D721Med (cell line): ENCODE measurements around the gene VIPR2.
"Not testable (repeated sequence)": the region's sequence is repeated elsewhere in the genome, so short reads cannot be mapped to it uniquely, and the experiment has no call there.

Experiments used
- DNase-seq: peaks from one replicate; pipeline ENCODE4 v3.0.0; 2011; ENCODE audit warnings: low spot score; ENCODE audit not compliant: insufficient read length
- FAIRE-seq: peaks from 2 replicates; lab custom pipeline; 2011; peaks lifted over from hg19 to GRCh38; lab: Jason Lieb, UNC
- TF ChIP-seq, protein P1 (sequence below): IDR thresholded peaks from 2 replicates; pipeline ENCODE4 v1.5.1; 2012; ENCODE audit warnings: mild to moderate bottlenecking, control low read depth; ENCODE audit not compliant: insufficient read depth; ENCODE audit errors: missing control alignments

Gene VIPR2

DNA sequence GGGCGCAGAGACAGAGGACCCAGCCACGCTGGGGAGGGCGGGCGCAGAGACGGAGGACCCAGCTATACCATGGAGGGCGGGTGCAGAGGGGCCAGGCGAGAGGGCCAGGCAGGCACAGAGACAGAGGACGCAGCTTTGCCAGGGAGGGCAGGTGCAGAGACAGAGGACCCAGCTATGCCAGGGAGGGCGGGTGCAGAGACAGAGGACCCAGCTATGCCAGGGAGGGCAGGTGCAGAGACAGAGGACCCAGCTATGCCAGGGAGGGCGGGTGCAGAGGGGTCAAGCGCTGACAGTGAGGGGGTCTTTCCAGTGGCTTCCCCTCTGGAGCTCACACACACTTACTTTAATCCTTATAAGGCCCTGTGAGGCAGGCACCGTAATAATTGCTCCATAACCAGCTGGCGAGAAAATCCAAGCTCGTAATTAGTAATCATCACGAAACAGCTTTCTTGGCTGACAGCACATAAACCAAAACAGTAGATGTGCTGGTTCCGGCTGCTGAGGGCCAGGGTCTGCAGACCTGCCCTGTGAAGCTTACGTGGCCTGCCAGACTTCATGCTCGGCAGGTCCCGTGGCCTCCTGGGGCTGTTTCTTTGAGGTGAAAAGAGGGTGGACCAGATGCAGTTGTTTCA is 137.2 kb downstream of the VIPR2 start:
- TF ChIP-seq, protein P1, sequence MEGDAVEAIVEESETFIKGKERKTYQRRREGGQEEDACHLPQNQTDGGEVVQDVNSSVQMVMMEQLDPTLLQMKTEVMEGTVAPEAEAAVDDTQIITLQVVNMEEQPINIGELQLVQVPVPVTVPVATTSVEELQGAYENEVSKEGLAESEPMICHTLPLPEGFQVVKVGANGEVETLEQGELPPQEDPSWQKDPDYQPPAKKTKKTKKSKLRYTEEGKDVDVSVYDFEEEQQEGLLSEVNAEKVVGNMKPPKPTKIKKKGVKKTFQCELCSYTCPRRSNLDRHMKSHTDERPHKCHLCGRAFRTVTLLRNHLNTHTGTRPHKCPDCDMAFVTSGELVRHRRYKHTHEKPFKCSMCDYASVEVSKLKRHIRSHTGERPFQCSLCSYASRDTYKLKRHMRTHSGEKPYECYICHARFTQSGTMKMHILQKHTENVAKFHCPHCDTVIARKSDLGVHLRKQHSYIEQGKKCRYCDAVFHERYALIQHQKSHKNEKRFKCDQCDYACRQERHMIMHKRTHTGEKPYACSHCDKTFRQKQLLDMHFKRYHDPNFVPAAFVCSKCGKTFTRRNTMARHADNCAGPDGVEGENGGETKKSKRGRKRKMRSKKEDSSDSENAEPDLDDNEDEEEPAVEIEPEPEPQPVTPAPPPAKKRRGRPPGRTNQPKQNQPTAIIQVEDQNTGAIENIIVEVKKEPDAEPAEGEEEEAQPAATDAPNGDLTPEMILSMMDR, result no peak
- no peak for DNase-seq
- FAIRE-seq, result no peak

DNA sequence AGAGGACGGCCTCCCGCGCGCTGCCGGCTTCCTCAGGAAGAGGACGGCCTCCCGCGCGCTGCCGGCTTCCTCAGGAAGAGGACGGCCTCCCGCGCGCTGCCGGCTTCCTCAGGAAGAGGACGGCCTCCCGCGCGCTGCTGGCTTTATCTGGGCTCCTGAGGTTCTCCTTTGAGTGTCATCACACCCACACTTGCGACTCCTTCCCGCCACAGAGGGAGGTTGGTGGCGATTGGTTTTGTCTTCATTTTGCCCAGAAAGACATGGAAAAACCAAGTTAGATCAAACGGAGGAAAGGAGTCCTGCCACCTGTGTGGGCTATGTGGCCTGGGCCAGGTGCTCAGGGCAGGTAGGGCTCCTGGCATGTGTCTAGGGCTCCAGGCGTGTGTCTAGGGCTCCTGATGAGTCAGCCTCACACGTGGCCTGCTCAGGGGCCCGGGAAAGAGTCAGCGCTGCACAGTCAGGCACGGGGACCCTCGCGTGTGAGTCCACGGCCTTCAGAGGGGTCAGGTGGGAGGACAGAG is 138.0 kb downstream of the VIPR2 start:
- FAIRE-seq (no peak), DNase-seq (no peak)
- TF ChIP-seq, protein P1, result no peak

DNA sequence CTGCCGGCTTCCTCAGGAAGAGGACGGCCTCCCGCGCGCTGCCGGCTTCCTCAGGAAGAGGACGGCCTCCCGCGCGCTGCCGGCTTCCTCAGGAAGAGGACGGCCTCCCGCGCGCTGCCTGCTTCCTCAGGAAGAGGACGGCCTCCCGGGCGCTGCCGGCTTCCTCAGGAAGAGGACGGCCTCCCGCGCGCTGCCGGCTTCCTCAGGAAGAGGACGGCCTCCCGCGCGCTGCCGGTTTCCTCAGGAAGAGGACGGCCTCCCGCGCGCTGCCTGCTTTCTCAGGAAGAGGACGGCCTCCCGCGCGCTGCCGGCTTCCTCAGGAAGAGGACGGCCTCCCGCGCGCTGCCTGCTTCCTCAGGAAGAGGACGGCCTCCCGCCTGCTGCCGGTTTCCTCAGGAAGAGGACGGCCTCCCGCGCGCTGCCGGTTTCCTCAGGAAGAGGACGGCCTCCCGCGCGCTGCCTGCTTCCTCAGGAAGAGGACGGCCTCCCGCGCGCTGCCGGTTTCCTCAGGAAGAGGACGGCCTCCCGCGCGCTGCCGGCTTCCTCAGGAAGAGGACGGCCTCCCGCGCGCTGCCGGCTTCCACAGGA is 138.6 kb downstream of the VIPR2 start:
- FAIRE-seq, DNase-seq: not testable (repeated sequence)

DNA sequence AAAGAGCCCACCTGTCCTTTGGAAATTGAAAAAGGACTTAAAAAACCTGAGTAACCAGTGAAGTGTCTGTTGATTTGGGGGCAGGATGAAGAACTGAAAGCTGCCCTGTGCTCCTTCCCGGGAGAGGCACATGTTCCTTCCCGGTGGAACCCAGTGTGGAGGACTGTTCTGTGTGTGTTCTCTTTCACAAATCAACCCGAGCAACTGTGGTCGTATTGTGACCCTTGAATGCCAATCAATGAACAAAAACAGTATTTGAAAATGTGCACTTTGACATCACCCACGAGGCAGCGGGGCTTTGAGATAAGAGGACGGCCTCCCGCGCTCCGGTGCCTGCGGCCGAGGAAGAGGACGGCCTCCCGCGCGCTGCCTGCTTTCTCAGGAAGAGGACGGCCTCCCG is 139.0 kb downstream of the VIPR2 start:
- FAIRE-seq (no peak), DNase-seq (no peak)
- TF ChIP-seq, protein P1, result no peak

DNA sequence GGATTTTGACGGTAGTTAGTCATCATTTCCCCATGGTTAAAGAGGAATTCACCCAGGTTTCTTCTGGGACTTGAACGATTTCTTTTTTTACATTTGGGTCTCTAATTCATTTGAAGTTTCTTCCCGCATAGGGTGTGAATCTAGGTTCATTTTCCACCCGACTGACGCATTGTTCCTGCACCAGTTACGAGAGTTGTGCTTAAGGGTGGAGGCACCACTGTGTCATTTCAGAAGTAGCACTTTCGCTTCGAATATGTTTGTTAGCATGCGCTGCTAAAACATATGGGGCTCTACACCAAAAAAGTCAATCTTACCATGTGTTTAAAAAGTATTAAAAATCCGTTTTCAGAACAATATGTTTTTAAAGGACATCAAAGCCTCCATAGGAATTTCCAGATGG is 140.3 kb downstream of the VIPR2 start:
- no peak for FAIRE-seq
- TF ChIP-seq, protein P1, result no peak
- DNase-seq, result no peak

DNA sequence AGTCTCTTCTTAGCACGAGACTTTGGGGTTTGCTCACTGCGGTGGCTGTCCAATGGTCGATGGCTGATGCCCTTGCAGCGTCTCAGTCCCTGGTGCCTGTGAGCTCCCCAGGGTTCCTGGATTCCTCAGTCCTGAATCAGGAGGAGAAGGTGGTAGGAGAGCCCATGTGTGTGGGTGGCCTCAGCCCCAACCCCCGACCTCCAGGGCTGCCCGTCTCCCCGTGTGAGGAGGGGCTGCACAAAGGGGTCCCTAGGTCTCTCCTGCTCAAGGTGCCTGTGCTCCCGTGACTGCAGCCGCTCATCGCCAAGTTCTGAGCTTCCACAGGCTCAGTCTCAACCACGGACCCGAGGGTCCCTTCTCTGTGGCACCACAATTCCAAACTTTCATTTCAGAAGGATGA is 142.9 kb downstream of the VIPR2 start:
- DNase-seq (no peak), FAIRE-seq (no peak)
- TF ChIP-seq, protein P1, result no peak

DNA sequence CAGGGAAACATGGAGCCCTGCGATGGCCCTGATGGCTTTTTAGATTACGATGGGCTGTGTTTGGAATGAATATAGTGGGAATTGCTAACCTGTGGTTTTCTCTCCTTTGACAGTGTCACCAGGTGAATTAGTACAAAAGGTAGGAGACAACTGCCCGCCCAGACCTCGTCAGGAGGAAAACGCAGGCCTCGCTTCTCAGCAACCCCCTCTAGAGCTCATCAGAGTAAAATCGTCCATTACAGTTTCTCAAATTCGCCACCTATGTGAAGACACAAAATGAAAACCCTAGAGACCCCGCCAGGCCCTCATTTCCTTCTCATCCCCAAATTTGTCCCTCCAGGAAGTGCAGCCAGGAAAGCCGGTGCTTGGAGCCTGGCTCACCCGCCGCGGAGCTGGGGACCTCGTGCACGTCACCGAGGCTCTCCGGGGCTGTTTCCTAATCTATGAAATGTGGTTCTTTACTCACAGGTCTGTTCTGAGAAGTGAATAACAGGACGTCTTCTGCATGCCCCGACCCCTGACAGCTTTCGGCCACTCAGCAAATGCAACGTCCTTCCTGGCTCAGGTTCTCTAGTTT is 143.7 kb downstream of the VIPR2 start:
- no peak for FAIRE-seq
- DNase-seq, result no peak
- TF ChIP-seq, protein P1, result no peak
